HepG2 (cell line): ENCODE data around the gene FBXO5. TPM values are rescaled to one million over a fixed set of nuclear protein-coding genes. Genes with fewer than 3 reads are reported as not detected.

Experiments used
- ATAC-seq: fragments of 200-7000 bp; cut with Tn5 transposase; 3 replicates; pipeline ENCODE4 v1.9.1; 2020; ENCODE audit warnings: mild to moderate bottlenecking, moderate library complexity
- BruUV-seq: library from RNA; stranded (reverse); fragments of 400-500 nt; replicated peaks from 2 replicates; lab custom pipeline; 2021; lab: Mats Ljungman, UMichigan
- CTCF ChIA-PET: fragments of 300-600 bp; formaldehyde crosslinking; extraction: SDS; loops from one replicate; lab custom pipeline; 2021; ENCODE audit warnings: low total read pairs, inconsistent platforms, low intra/inter-chr PET ratio; lab: Yijun Ruan, JAX
- POLR2A ChIA-PET: fragments of 350-600 bp; sonication (Branson Sonifier 250); formaldehyde crosslinking; loops from one replicate; lab custom pipeline; 2020; ENCODE audit warnings: antibody characterized with exemption, inconsistent platforms; lab: Yijun Ruan, JAX
- DNase-seq: peaks from one replicate; pipeline ENCODE4 v3.0.0-alpha.2; 2015; ENCODE audit warnings: low spot score
- FAIRE-seq: peaks from 3 replicates; lab custom pipeline; 2011; peaks lifted over from hg19 to GRCh38; lab: Jason Lieb, UNC
- H2AFZ ChIP-seq: one replicate; pipeline ENCODE4 v1.6.1; 2011; ENCODE audit warnings: low read length, inconsistent platforms
- H3K27ac ChIP-seq: fragments of 300-600 bp; 3 replicates; pipeline ENCODE4 v1.8.0; 2011; ENCODE audit warnings: mixed run types, mild to moderate bottlenecking, mixed read lengths, low read length, inconsistent platforms; ENCODE audit not compliant: insufficient read depth; ENCODE audit errors: extremely low read length
- H3K27me3 ChIP-seq, 2 experiments: fragments of 200-600 bp in 1 of 2; 2 replicates in 1 of 2; 3 replicates in 1 of 2; pipeline versions ENCODE4 v1.6.0 to v1.8.0; 2011; ENCODE audit warnings: low read length in 2 of 2, mild to moderate bottlenecking in 2 of 2, moderate library complexity in 2 of 2, inconsistent platforms in 1 of 2; ENCODE audit not compliant: insufficient read depth in 2 of 2, control insufficient read depth in 1 of 2
- H3K36me3 ChIP-seq, 2 experiments: fragments of 200-600 bp in 1 of 2; replicated peaks in 1 of 2; 2 replicates in 1 of 2; 3 replicates in 1 of 2; pipeline versions ENCODE4 v1.5.1 to v1.8.0; 2011; ENCODE audit warnings: low read length in 2 of 2, inconsistent platforms in 1 of 2; ENCODE audit not compliant: insufficient read depth in 2 of 2, control insufficient read depth in 1 of 2
- H3K4me1 ChIP-seq: 2 replicates; pipeline ENCODE4 v1.5.1; 2012; ENCODE audit warnings: low read length, inconsistent platforms; ENCODE audit not compliant: insufficient read depth
- H3K4me2 ChIP-seq: 2 replicates; pipeline ENCODE4 v1.6.0; 2011; ENCODE audit warnings: low read depth, low read length, inconsistent platforms
- H3K4me3 ChIP-seq, 3 experiments: fragments of 200-600 bp in 1 of 3; sonication (generic), shearing (Covaris generic) in 1 of 3; replicated peaks in 1 of 3; 2 replicates each; pipeline ENCODE4 v1.5.1; 2011 to 2016; ENCODE audit warnings: low read length in 3 of 3, inconsistent platforms in 2 of 3, low read depth in 2 of 3, mild to moderate bottlenecking in 2 of 3, control low read depth in 1 of 3, mixed read lengths in 1 of 3; ENCODE audit not compliant: insufficient read depth in 1 of 3
- H3K79me2 ChIP-seq: one replicate; pipeline ENCODE4 v1.6.1; 2011; ENCODE audit warnings: low read length, inconsistent platforms; ENCODE audit not compliant: insufficient read depth
- H3K9ac ChIP-seq: 2 replicates; pipeline ENCODE4 v1.6.0; 2011; ENCODE audit warnings: mild to moderate bottlenecking, low read depth, low read length, inconsistent platforms; ENCODE audit not compliant: insufficient read depth
- H3K9me3 ChIP-seq: 2 replicates; pipeline ENCODE4 v1.5.1; 2012; ENCODE audit warnings: mild to moderate bottlenecking, low read length
- H4K20me1 ChIP-seq: 2 replicates; pipeline ENCODE4 v1.6.0; 2011; ENCODE audit warnings: inconsistent platforms, mild to moderate bottlenecking, low read length, moderate library complexity; ENCODE audit not compliant: insufficient read depth
- BCL6 ChIP-seq: IDR thresholded peaks from 2 replicates; pipeline ENCODE4 v1.6.1; 2016; ENCODE audit warnings: missing genetic modification reagents, missing compliant biosample characterization
- FOSL2 ChIP-seq: sonication (generic); formaldehyde crosslinking; IDR thresholded peaks from 2 replicates; pipeline ENCODE4 v1.4.0; 2020; ENCODE audit warnings: missing genetic modification reagents
- GPN1 ChIP-seq: sonication (generic); formaldehyde crosslinking; IDR thresholded peaks from 2 replicates; pipeline ENCODE4 v1.5.1; 2020; ENCODE audit warnings: missing genetic modification reagents, borderline replicate concordance
- GRHL1 ChIP-seq: sonication (generic); formaldehyde crosslinking; conservative IDR thresholded peaks from 2 replicates; pipeline ENCODE4 v1.8.0; 2022; ENCODE audit warnings: missing genetic modification reagents
- GTF3A ChIP-seq: sonication (generic); formaldehyde crosslinking; conservative IDR thresholded peaks from 2 replicates; pipeline ENCODE4 v1.4.0; 2020; ENCODE audit warnings: mild to moderate bottlenecking, missing genetic modification reagents
- HHEX ChIP-seq: IDR thresholded peaks from 2 replicates; pipeline ENCODE4 v1.6.1; 2016; ENCODE audit warnings: control low read depth
- HNF1B ChIP-seq: sonication (generic); formaldehyde crosslinking; IDR thresholded peaks from 2 replicates; pipeline ENCODE4 v1.5.1; 2020; ENCODE audit warnings: mild to moderate bottlenecking, moderate library complexity, missing genetic modification reagents
- IKZF4 ChIP-seq: sonication (generic); formaldehyde crosslinking; IDR thresholded peaks from 2 replicates; pipeline ENCODE4 v1.5.1; 2020; ENCODE audit warnings: borderline replicate concordance, mild to moderate bottlenecking, low read depth, missing genetic modification reagents; ENCODE audit errors: not compliant biosample characterization
- MED8 ChIP-seq: sonication (generic); formaldehyde crosslinking; IDR thresholded peaks from 2 replicates; pipeline ENCODE4 v1.8.1; 2023; ENCODE audit warnings: mild to moderate bottlenecking, missing genetic modification reagents; ENCODE audit not compliant: insufficient replicate concordance
- NR2F1 ChIP-seq, 2 experiments: fragments of 450-650 bp in 1 of 2; formaldehyde crosslinking in 1 of 2; IDR thresholded peaks; 2 replicates each; pipeline versions ENCODE4 v1.5.0 to v1.6.1; 2016 to 2020; ENCODE audit warnings: mild to moderate bottlenecking in 1 of 2, missing compliant biosample characterization in 1 of 2, missing genetic modification reagents in 1 of 2, moderate library complexity in 1 of 2
- PCBP2 ChIP-seq: fragments of 200-400 bp; formaldehyde crosslinking; optimal IDR thresholded peaks from 2 replicates; pipeline ENCODE3; 2018; ENCODE audit warnings: low read length, low read depth; ENCODE audit not compliant: poor library complexity, severe bottlenecking
- SALL2 ChIP-seq: sonication (generic); formaldehyde crosslinking; IDR thresholded peaks from 2 replicates; pipeline ENCODE4 v1.8.1; 2023; ENCODE audit warnings: mild to moderate bottlenecking, missing genetic modification reagents, inconsistent platforms
- SOX13 ChIP-seq, 3 experiments: fragments of 450-650 bp in 1 of 3; sonication (generic) in 1 of 3; formaldehyde crosslinking in 1 of 3; IDR thresholded peaks in 2 of 3; conservative IDR thresholded peaks in 1 of 3; 2 replicates each; pipeline versions ENCODE4 v1.5.0 to v1.6.1; 2016 to 2020; ENCODE audit warnings: antibody characterized with exemption in 1 of 3, mild to moderate bottlenecking in 1 of 3, missing compliant biosample characterization in 1 of 3, missing genetic modification reagents in 1 of 3, moderate library complexity in 1 of 3
- TEAD3 ChIP-seq: optimal IDR thresholded peaks from 2 replicates; pipeline ENCODE3; 2016; ENCODE audit warnings: borderline replicate concordance
- ZNF644 ChIP-seq: IDR thresholded peaks from 2 replicates; pipeline ENCODE4 v1.6.1; 2016; ENCODE audit warnings: low read depth
- ZNF747 ChIP-seq: sonication (generic); formaldehyde crosslinking; IDR thresholded peaks from 2 replicates; pipeline ENCODE4 v1.8.1; 2023; ENCODE audit warnings: missing genetic modification reagents, mild to moderate bottlenecking, borderline replicate concordance
- WGBS: methylation state at CpG from one replicate; pipeline ENCODE4 v1.1.6; 2017; ENCODE audit warnings: low lambda C conversion rate; 5-methylcytosine and 5-hydroxymethylcytosine counted together
- in situ Hi-C: cut with HindIII; loops from 2 replicates; pipeline ENCODE4 v1.10.0; 2017; ENCODE audit warnings: low pct_unique_long_range_greater_than_20kb; ENCODE audit not compliant: extremely low pct_ligation_motif_present
- intact Hi-C: fragments of 100-400 bp; cut with micrococcal nuclease; formaldehyde crosslinking; loops from one replicate; pipeline ENCODE4 v1.10.0; 2022; ENCODE audit not compliant: unreplicated experiment
- polyA plus RNA-seq, 8 experiments: library from polyadenylated mRNA; depleted of rRNA in 3 of 8; stranded (reverse) in 7 of 8; unstranded in 1 of 8; fragments of >200 nt; fragmentation: Illumina TruSeq in 4 of 8; extraction: Trizol in 4 of 8; gene quantifications; 2 replicates each; pipeline versions ENCODE4 v1.2.1 to v1.2.3, GENCODE V29; 2011 to 2016; ENCODE audit warnings: low read depth in 4 of 8, missing spikeins in 1 of 8, mixed read lengths in 1 of 8; ENCODE audit not compliant: insufficient read depth in 1 of 8
- total RNA-seq, 5 experiments: library from RNA; depleted of rRNA; stranded (reverse); fragments of >200 nt; fragmentation: Illumina TruSeq; extraction: Trizol; gene quantifications; 2 replicates each; pipeline ENCODE4 v1.2.3, GENCODE V29; 2016; ENCODE audit warnings: low read depth in 1 of 5
- TF ChIP-seq, protein P1 (sequence below): IDR thresholded peaks from 2 replicates; pipeline ENCODE4 v1.4.0; 2020; ENCODE audit warnings: mild to moderate bottlenecking, missing genetic modification reagents

The FBXO5 gene
- total and polyA plus RNA-seq, 2 of the 13 experiments (the other 11 are each of a cell fraction or from before 2014, with no cell fraction given): 15.8 to 41.5 TPM

- CTCF ChIA-PET: interaction anchor here (2.8 kb wide), 1 partner anchor 87 kb away, joined by 13 read pairs; no protein-coding TSS in a partner anchor
- DNase-seq (peak; percentile 34), FAIRE-seq (no peak), ATAC-seq (peak; percentile 13; the same call in 1 of the 3 replicates)
- peaks cover 2 to 5% of the 10 kb centered on the region in 2 experiments; a peak in 2 of 5 replicates for H3K27me3 ChIP-seq
- no peaks in the 10 kb centered on the region for H3K36me3 ChIP-seq
- intact Hi-C loops: loop anchor here (1.0 kb wide), 1 partner anchor 400 kb away; no protein-coding TSS in a partner anchor
- no peak overlapping the region for H3K27ac ChIP-seq
- H3K79me2 ChIP-seq: no peaks in the 10 kb centered on the region
- no peak overlapping the region for H3K4me3 ChIP-seq
- 0% methylated on average over 1 of the region's 1 CpG for WGBS
- peaks cover 9% of the 10 kb centered on the region for H3K9me3 ChIP-seq
- POLR2A ChIA-PET: no interaction called here
- no peaks in the 10 kb centered on the region for H4K20me1 ChIP-seq
- no peak overlapping the region for H2AFZ ChIP-seq
- in situ Hi-C loops: loop anchor here (10.0 kb wide), 1 partner anchor 207 kb away; no protein-coding TSS in a partner anchor
- H3K9ac ChIP-seq: no peak overlapping the region
- BruUV-seq: no TSS peak
- H3K4me2 ChIP-seq: no peak overlapping the region
- peaks cover 9% of the 10 kb centered on the region; the same call in 1 of the 2 replicates for H3K4me1 ChIP-seq
- no peak for TF ChIP-seq HNF1B (CRISPR knock-in tag)
- no peak for TF ChIP-seq GRHL1
- no peak for TF ChIP-seq HHEX (CRISPR knock-in tag)
- TF ChIP-seq FOSL2 (CRISPR knock-in tag): peak; percentile 47; the same call in 1 of the 2 replicates
- TF ChIP-seq SALL2 (CRISPR knock-in tag): no peak
- TF ChIP-seq ZNF747 (CRISPR knock-in tag): no peak
- TF ChIP-seq, protein P1, sequence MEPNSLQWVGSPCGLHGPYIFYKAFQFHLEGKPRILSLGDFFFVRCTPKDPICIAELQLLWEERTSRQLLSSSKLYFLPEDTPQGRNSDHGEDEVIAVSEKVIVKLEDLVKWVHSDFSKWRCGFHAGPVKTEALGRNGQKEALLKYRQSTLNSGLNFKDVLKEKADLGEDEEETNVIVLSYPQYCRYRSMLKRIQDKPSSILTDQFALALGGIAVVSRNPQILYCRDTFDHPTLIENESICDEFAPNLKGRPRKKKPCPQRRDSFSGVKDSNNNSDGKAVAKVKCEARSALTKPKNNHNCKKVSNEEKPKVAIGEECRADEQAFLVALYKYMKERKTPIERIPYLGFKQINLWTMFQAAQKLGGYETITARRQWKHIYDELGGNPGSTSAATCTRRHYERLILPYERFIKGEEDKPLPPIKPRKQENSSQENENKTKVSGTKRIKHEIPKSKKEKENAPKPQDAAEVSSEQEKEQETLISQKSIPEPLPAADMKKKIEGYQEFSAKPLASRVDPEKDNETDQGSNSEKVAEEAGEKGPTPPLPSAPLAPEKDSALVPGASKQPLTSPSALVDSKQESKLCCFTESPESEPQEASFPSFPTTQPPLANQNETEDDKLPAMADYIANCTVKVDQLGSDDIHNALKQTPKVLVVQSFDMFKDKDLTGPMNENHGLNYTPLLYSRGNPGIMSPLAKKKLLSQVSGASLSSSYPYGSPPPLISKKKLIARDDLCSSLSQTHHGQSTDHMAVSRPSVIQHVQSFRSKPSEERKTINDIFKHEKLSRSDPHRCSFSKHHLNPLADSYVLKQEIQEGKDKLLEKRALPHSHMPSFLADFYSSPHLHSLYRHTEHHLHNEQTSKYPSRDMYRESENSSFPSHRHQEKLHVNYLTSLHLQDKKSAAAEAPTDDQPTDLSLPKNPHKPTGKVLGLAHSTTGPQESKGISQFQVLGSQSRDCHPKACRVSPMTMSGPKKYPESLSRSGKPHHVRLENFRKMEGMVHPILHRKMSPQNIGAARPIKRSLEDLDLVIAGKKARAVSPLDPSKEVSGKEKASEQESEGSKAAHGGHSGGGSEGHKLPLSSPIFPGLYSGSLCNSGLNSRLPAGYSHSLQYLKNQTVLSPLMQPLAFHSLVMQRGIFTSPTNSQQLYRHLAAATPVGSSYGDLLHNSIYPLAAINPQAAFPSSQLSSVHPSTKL (CRISPR knock-in tag): 0 out of 2 replicates have a peak, but pooled peaks have one; percentile 23
- peak; percentile 32 for TF ChIP-seq TEAD3 (CRISPR knock-in tag)
- no peak for TF ChIP-seq IKZF4 (CRISPR knock-in tag)
- TF ChIP-seq MED8 (CRISPR knock-in tag): no peak
- no peak for TF ChIP-seq PCBP2
- no peak for TF ChIP-seq GTF3A (CRISPR knock-in tag)
- no peak for TF ChIP-seq SOX13 (IDR thresholded peaks at IDR 0.05)
- TF ChIP-seq SOX13 (CRISPR knock-in tag; conservative IDR thresholded peaks at IDR 0.05 in 1 of 2, IDR thresholded peaks at IDR 0.05 in 1 of 2): no peak
- peak in 1 of 2 experiments; percentile 67; a peak in 2 of 4 replicates for TF ChIP-seq NR2F1 (CRISPR knock-in tag; IDR thresholded peaks at IDR 0.05)
- no peak for TF ChIP-seq GPN1 (CRISPR knock-in tag)
- 0 out of 2 replicates have a peak, but pooled peaks have one; percentile 11 for TF ChIP-seq ZNF644 (CRISPR knock-in tag)
- no peak for TF ChIP-seq BCL6 (CRISPR knock-in tag)
Measured at GRCh38 chr6:152952045-152952444, 30.8 kb downstream of the FBXO5 start.
